OCI-LY1 (cell line): ENCODE data around the gene NR1D2.

Experiments used
- EZH2 ChIP-seq: fragments of 200-600 bp; sonication (generic), shearing (Covaris generic); IDR thresholded peaks from 2 replicates; pipeline ENCODE4 v1.8.0; 2017; ENCODE audit warnings: borderline replicate concordance, mixed run types, mild to moderate bottlenecking, antibody characterized with exemption, low read length, moderate library complexity, mixed read lengths
- TF ChIP-seq, protein P1 (sequence below): fragments of 200-600 bp; sonication (generic), shearing (Covaris generic); IDR thresholded peaks from 2 replicates; pipeline ENCODE4 v1.5.1; 2017; ENCODE audit warnings: mild to moderate bottlenecking, antibody characterized with exemption, low read length, moderate library complexity, mixed read lengths

DNA sequence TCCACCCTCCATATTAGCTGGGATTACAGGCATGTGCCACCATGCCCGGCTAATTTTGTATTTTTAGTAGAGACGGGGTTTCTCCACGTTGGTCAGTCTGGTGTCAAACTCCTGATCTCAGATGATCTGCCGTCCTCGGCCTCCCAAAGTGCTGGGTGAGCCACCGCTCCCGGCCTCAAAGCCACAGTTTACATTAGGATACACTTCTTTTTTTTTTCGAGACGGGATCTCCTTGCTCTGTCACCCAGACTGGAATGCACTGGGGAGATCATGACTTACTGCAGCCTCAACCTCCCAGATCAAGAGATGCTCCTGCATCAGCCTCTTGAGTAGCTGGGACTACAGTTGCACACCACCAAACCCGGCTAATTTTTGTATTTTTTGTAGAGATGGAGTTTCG, 2.5 kb upstream of the NR1D2 start:
- TF ChIP-seq, protein P1, sequence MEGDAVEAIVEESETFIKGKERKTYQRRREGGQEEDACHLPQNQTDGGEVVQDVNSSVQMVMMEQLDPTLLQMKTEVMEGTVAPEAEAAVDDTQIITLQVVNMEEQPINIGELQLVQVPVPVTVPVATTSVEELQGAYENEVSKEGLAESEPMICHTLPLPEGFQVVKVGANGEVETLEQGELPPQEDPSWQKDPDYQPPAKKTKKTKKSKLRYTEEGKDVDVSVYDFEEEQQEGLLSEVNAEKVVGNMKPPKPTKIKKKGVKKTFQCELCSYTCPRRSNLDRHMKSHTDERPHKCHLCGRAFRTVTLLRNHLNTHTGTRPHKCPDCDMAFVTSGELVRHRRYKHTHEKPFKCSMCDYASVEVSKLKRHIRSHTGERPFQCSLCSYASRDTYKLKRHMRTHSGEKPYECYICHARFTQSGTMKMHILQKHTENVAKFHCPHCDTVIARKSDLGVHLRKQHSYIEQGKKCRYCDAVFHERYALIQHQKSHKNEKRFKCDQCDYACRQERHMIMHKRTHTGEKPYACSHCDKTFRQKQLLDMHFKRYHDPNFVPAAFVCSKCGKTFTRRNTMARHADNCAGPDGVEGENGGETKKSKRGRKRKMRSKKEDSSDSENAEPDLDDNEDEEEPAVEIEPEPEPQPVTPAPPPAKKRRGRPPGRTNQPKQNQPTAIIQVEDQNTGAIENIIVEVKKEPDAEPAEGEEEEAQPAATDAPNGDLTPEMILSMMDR, result no peak
- TF ChIP-seq EZH2, result no peak
